ENCODE measurements around the gene TTLL5.

The TTLL5 gene

GRCh38 chr14:75861161-75861621, 200.1 kb downstream of the TTLL5 start:
- Histone ChIP-seq H3K27ac (ENCODE audit: low read depth, low read length) (no peak overlapping the region), H3K4me1 (ENCODE audit: control insufficient read depth, low read length) (no peaks in the 10 kb centered on the region), H3K36me3 (ENCODE audit: control insufficient read depth, low read length) (peaks cover 2% of the 10 kb centered on the region; the same call in 1 of the 2 replicates), H3K4me2 (ENCODE audit: low read length) (no peak overlapping the region), H3K4me3 (ENCODE audit: low read length) (no peak overlapping the region), H3K9me2 (replicated peaks; ENCODE audit: control insufficient read depth, low read length) (no peaks in the 10 kb centered on the region), H3F3A (ENCODE audit: control insufficient read depth, insufficient read depth) (no peaks in the 10 kb centered on the region), H3K79me2 (ENCODE audit: control insufficient read depth, low read length) (no peaks in the 10 kb centered on the region), H3K9me3 (ENCODE audit: control insufficient read depth, insufficient read depth, low read length) (no peaks in the 10 kb centered on the region), H4K20me1 (ENCODE audit: control insufficient read depth, insufficient read depth, low read depth, low read length) (no peaks in the 10 kb centered on the region), H3K27me3 (ENCODE audit: control insufficient read depth, low read length) (no peaks in the 10 kb centered on the region)
- TF ChIP-seq CTCF (IDR thresholded peaks at IDR 0.05; ENCODE audit: low read depth, low read length, poor library complexity, severe bottlenecking) (no peak), EZH2phosphoT487 (IDR thresholded peaks at IDR 0.05; ENCODE audit: borderline replicate concordance, low read length) (no peak)

GRCh38 chr14:75863221-75863620, 202.2 kb downstream of the TTLL5 start:
- H3K36me3 ChIP-seq (ENCODE audit: control insufficient read depth, low read length), result peaks cover 2% of the 10 kb centered on the region; the same call in 1 of the 2 replicates
- no peaks in the 10 kb centered on the region for H3K4me1 ChIP-seq (ENCODE audit: control insufficient read depth, low read length)
- no peak overlapping the region for H3K27ac ChIP-seq (ENCODE audit: low read depth, low read length)
- H4K20me1 ChIP-seq (ENCODE audit: control insufficient read depth, insufficient read depth, low read depth, low read length), result no peaks in the 10 kb centered on the region
- H3K4me3 ChIP-seq (ENCODE audit: low read length), result no peak overlapping the region
- no peaks in the 10 kb centered on the region for H3F3A ChIP-seq (ENCODE audit: control insufficient read depth, insufficient read depth)
- no peaks in the 10 kb centered on the region for H3K9me3 ChIP-seq (ENCODE audit: control insufficient read depth, insufficient read depth, low read length)
- H3K79me2 ChIP-seq (ENCODE audit: control insufficient read depth, low read length), result no peaks in the 10 kb centered on the region
- H3K9me2 ChIP-seq (replicated peaks; ENCODE audit: control insufficient read depth, low read length), result no peaks in the 10 kb centered on the region
- no peaks in the 10 kb centered on the region for H3K27me3 ChIP-seq (ENCODE audit: control insufficient read depth, low read length)
- TF ChIP-seq CTCF (IDR thresholded peaks at IDR 0.05; ENCODE audit: low read depth, low read length, poor library complexity, severe bottlenecking) (no peak), EZH2phosphoT487 (IDR thresholded peaks at IDR 0.05; ENCODE audit: borderline replicate concordance, low read length) (no peak)
- H3K4me2 ChIP-seq (ENCODE audit: low read length), result no peak overlapping the region

- no peak overlapping the region for H3K4me3 ChIP-seq (ENCODE audit: low read length)
- peaks cover 2% of the 10 kb centered on the region; the same call in 1 of the 2 replicates for H3K36me3 ChIP-seq (ENCODE audit: control insufficient read depth, low read length)
- H3F3A ChIP-seq (ENCODE audit: control insufficient read depth, insufficient read depth), result no peaks in the 10 kb centered on the region
- H3K27ac ChIP-seq (ENCODE audit: low read depth, low read length), result no peak overlapping the region
- no peaks in the 10 kb centered on the region for H3K9me2 ChIP-seq (replicated peaks; ENCODE audit: control insufficient read depth, low read length)
- no peak overlapping the region for H3K4me2 ChIP-seq (ENCODE audit: low read length)
- no peaks in the 10 kb centered on the region for H3K4me1 ChIP-seq (ENCODE audit: control insufficient read depth, low read length)
- no peaks in the 10 kb centered on the region for H3K9me3 ChIP-seq (ENCODE audit: control insufficient read depth, insufficient read depth, low read length)
- H4K20me1 ChIP-seq (ENCODE audit: control insufficient read depth, insufficient read depth, low read depth, low read length), result no peaks in the 10 kb centered on the region
- TF ChIP-seq CTCF (IDR thresholded peaks at IDR 0.05; ENCODE audit: low read depth, low read length, poor library complexity, severe bottlenecking) (no peak), EZH2phosphoT487 (IDR thresholded peaks at IDR 0.05; ENCODE audit: borderline replicate concordance, low read length) (no peak)
- no peaks in the 10 kb centered on the region for H3K27me3 ChIP-seq (ENCODE audit: control insufficient read depth, low read length)
- H3K79me2 ChIP-seq (ENCODE audit: control insufficient read depth, low read length), result no peaks in the 10 kb centered on the region
Observed at GRCh38 chr14:75864352-75864751, 203.3 kb downstream of the TTLL5 start.

Measured in DOHH2 (cell line).